ENCODE data around the gene ABI1. TPM values are rescaled to one million over a fixed set of nuclear protein-coding genes. Genes with fewer than 3 reads are reported as not detected.

ABI1 gene
- polyA plus RNA-seq, 2 of the 4 experiments (the other 2 are of a cell fraction) = 35.8 to 67.6 TPM

- 72% methylated on average over 4 of the region's 4 CpGs for WGBS (ENCODE audit: missing lambda C conversion rate)
- FAIRE-seq = no peak
- 0 out of 3 replicates have a peak, but pooled peaks cover 5% of the 10 kb centered on the region for H3K4me1 ChIP-seq
- no peaks in the 10 kb centered on the region for H3K9me3 ChIP-seq
- DNase-seq (ENCODE audit: low read depth in 1 of 2, low spot score in 1 of 2) = no peak
- H3K27ac ChIP-seq = no peak overlapping the region
- no peak overlapping the region for H3K4me2 ChIP-seq
- TF ChIP-seq TFCP2L1 (CRISPR knock-in tag; IDR thresholded peaks at IDR 0.05) (no peak), ZNF302 (CRISPR knock-in tag; IDR thresholded peaks at IDR 0.05) (no peak), CHD4 (IDR thresholded peaks at IDR 0.05; ENCODE audit: borderline replicate concordance) (no peak), HOXB13 (CRISPR knock-in tag; IDR thresholded peaks at IDR 0.05; ENCODE audit: low read depth) (no peak), SREBF2 (IDR thresholded peaks at IDR 0.05) (no peak), JUN (IDR thresholded peaks at IDR 0.05) (no peak), POLR2A (IDR thresholded peaks at IDR 0.05; ENCODE audit: low read length) (no peak), NPAS2 (CRISPR knock-in tag; IDR thresholded peaks at IDR 0.05; ENCODE audit: borderline replicate concordance) (no peak), FOSB (CRISPR knock-in tag; IDR thresholded peaks at IDR 0.05) (no peak), RAD21 (conservative IDR thresholded peaks at IDR 0.05 in 1 of 2, IDR thresholded peaks at IDR 0.05 in 1 of 2) (no peak)
- TF ChIP-seq, protein P1, sequence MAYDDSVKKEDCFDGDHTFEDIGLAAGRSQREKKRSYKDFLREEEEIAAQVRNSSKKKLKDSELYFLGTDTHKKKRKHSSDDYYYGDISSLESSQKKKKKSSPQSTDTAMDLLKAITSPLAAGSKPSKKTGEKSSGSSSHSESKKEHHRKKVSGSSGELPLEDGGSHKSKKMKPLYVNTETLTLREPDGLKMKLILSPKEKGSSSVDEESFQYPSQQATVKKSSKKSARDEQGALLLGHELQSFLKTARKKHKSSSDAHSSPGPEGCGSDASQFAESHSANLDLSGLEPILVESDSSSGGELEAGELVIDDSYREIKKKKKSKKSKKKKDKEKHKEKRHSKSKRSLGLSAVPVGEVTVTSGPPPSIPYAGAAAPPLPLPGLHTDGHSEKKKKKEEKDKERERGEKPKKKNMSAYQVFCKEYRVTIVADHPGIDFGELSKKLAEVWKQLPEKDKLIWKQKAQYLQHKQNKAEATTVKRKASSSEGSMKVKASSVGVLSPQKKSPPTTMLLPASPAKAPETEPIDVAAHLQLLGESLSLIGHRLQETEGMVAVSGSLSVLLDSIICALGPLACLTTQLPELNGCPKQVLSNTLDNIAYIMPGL (CRISPR knock-in tag; IDR thresholded peaks at IDR 0.05; ENCODE audit: borderline replicate concordance) = no peak
- ATAC-seq = no peak
- ChIA-PET POLR2A (no interaction called here), CTCF (interaction anchor here (1.9 to 6.7 kb wide), 2 partner anchors 11 to 150 kb away, joined by 4 to 160 read pairs; no protein-coding TSS in a partner anchor)
- no peak overlapping the region for H3K4me3 ChIP-seq
Measured at GRCh38 chr10:26729395-26729794, 131.4 kb downstream of the ABI1 start.

DNA sequence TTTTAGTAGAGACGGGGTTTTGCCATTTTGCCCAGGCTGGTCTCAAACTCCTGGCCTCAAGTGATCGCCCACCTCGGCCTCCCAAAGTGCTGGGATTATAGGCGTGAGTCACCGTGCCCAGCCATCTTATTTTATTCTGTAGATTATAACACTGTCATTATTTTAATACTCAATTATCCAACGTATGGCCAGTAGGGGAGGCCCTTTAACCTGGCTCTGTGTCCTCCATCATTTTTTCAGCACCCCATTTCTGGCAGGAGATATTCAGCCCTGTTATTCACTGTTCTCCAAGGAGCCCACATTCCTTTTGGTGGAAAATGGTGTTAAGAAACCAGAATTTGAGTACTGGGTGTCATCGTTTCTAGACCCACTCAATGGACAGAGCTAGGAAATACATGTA is 131.8 kb downstream of the ABI1 start:
- ChIA-PET CTCF (interaction anchor here (1.0 to 6.7 kb wide), 5 partner anchors 12 to 163 kb away, joined by 3 to 160 read pairs (median 4); no protein-coding TSS in a partner anchor), POLR2A (no interaction called here)
- no peak overlapping the region for H3K27ac ChIP-seq
- WGBS (ENCODE audit: missing lambda C conversion rate) = 92% methylated on average over 7 of the region's 7 CpGs
- TF ChIP-seq TP53 (CRISPR knock-in tag; IDR thresholded peaks at IDR 0.05) (no peak), RAD21 (conservative IDR thresholded peaks at IDR 0.05 in 1 of 2, IDR thresholded peaks at IDR 0.05 in 1 of 2) (peak in 1 of 2 experiments; percentile 13; a peak in 1 of 5 replicates)
- TF ChIP-seq, protein P1 (CRISPR knock-in tag; IDR thresholded peaks at IDR 0.05; ENCODE audit: borderline replicate concordance) = no peak
- no peak for FAIRE-seq
- DNase-seq (ENCODE audit: low read depth in 1 of 2, low spot score in 1 of 2) = no peak
- ATAC-seq = no peak
- H3K4me1 ChIP-seq = 0 out of 3 replicates have a peak, but pooled peaks cover 5% of the 10 kb centered on the region
- no peak overlapping the region for H3K4me3 ChIP-seq
- no peak overlapping the region for H3K4me2 ChIP-seq
- H3K9me3 ChIP-seq = no peaks in the 10 kb centered on the region

DNA sequence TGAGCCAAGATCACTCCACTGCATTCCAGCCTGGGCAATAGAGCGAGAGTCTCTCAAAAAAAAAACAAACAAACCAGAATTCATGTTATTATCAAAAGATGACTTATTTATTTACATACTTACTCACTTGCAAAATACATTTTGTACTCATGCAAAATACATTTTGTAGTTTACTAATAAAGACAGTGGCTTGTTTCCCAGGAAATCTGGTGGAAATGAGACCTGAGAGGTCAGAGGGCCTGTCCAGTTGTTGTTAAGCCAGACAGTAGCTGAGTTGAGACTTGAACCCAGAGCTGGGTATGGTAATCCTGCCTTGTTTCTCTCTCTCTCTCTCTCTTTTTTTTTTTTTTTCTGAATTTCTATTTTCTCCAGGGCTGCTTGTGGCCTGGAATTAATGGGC is 133.8 kb downstream of the ABI1 start:
- POLR2A ChIA-PET = interaction anchor here (1.6 kb wide), 1 partner anchor 155 kb away, joined by 8 read pairs; no protein-coding TSS in a partner anchor
- H3K4me3 ChIP-seq = no peak overlapping the region
- CTCF ChIA-PET = interaction anchor here (0.6 to 6.7 kb wide), 28 partner anchors 9 to 1564 kb away, joined by 3 to 160 read pairs (median 5); partner anchors contain the start of gene ABI1
- 0 out of 3 replicates have a peak, but pooled peaks cover 5% of the 10 kb centered on the region for H3K4me1 ChIP-seq
- H3K27ac ChIP-seq = no peak overlapping the region
- no peak overlapping the region for H3K4me2 ChIP-seq
- no peak for DNase-seq (ENCODE audit: low read depth in 1 of 2, low spot score in 1 of 2)
- FAIRE-seq = no peak
- 100% methylated on average over 1 of the region's 1 CpG for WGBS (ENCODE audit: missing lambda C conversion rate)
- H3K9me3 ChIP-seq = no peaks in the 10 kb centered on the region
- TF ChIP-seq, protein P2, sequence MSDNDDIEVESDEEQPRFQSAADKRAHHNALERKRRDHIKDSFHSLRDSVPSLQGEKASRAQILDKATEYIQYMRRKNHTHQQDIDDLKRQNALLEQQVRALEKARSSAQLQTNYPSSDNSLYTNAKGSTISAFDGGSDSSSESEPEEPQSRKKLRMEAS (IDR thresholded peaks at IDR 0.05) = no peak
- ATAC-seq = no peak

All from A549 (cell line).